Measurements from ENCODE around the gene ENPP7. TPM values are rescaled to one million over a fixed set of nuclear protein-coding genes. Genes with fewer than 3 reads are reported as not detected.

ENPP7 gene
- total RNA-seq, result not detected in 2 replicates

GRCh38 chr17:79730769-79731483 is at the start of gene ENPP7:
TSS of gene ENPP7 (plus strand) at chr17:79730943. CDS start at chr17:79731140, 197 bp downstream.

GRCh38 chr17:79777894-79778503 is 47.3 kb downstream of the ENPP7 start, which contains the start of gene CBX2:
TSS of gene CBX2 (plus strand) at chr17:79778148. CDS start at chr17:79778236, 88 bp downstream.

Other genes with a start within 250 kb of the ENPP7 start
- gene RBFOX3, start 119.9 kb upstream of the ENPP7 start, total RNA-seq, result not detected in 2 replicates
- gene CBX2, start 47.2 kb downstream of the ENPP7 start, total RNA-seq, result 0.73 and 1.2 TPM in 2 replicates
- gene CBX8, start 66.1 kb downstream of the ENPP7 start, total RNA-seq, result 3.8 and 5.8 TPM in 2 replicates
- gene CBX4, start 108.5 kb downstream of the ENPP7 start, total RNA-seq, result 11.9 and 13.6 TPM in 2 replicates

Data from smooth muscle cell of trachea (primary cell).